DND-41 (cell line): ENCODE results near the gene GPATCH2L.

Experiments used
- ATAC-seq: fragments of 200-7000 bp; cut with Tn5 transposase; 3 replicates; pipeline ENCODE4 v1.9.1; 2021; ENCODE audit warnings: low read depth; ENCODE audit not compliant: insufficient read depth
- DNase-seq: peaks from one replicate; pipeline ENCODE4 v3.0.0-alpha.2; 2020
- H2AFZ ChIP-seq: 2 replicates; pipeline ENCODE4 v1.6.0; 2012; ENCODE audit warnings: low read depth, low read length
- H3K27ac ChIP-seq: 2 replicates; pipeline ENCODE4 v1.5.1; 2012; ENCODE audit warnings: low read length, inconsistent platforms
- H3K27me3 ChIP-seq: fragments of 200-600 bp; sonication (generic); 2 replicates; pipeline ENCODE4 v1.6.0; 2012; ENCODE audit warnings: low read length, mild to moderate bottlenecking, inconsistent platforms; ENCODE audit not compliant: insufficient read depth, poor library complexity
- H3K36me3 ChIP-seq: 2 replicates; pipeline ENCODE4 v1.5.1; 2012; ENCODE audit warnings: low read length, inconsistent platforms; ENCODE audit not compliant: insufficient read depth
- H3K4me1 ChIP-seq: 2 replicates; pipeline ENCODE4 v1.5.1; 2012; ENCODE audit warnings: mild to moderate bottlenecking, low read length; ENCODE audit not compliant: insufficient read depth
- H3K4me2 ChIP-seq: 2 replicates; pipeline ENCODE4 v1.6.0; 2012; ENCODE audit warnings: mild to moderate bottlenecking, moderate library complexity, low read length, inconsistent platforms; ENCODE audit not compliant: insufficient read depth
- H3K4me3 ChIP-seq, 2 experiments: fragments of 200-600 bp in 1 of 2; shearing (Covaris generic) in 1 of 2; 2 replicates each; pipeline ENCODE4 v1.5.1; 2012 to 2016; ENCODE audit warnings: inconsistent platforms in 2 of 2, low read length in 2 of 2, mild to moderate bottlenecking in 2 of 2, low read depth in 1 of 2, moderate library complexity in 1 of 2
- H3K79me2 ChIP-seq: 2 replicates; pipeline ENCODE4 v1.6.0; 2012; ENCODE audit warnings: low read length, inconsistent platforms; ENCODE audit not compliant: insufficient read depth
- H3K9ac ChIP-seq: 2 replicates; pipeline ENCODE4 v1.6.0; 2012; ENCODE audit warnings: low read depth, mild to moderate bottlenecking, inconsistent platforms, low read length, moderate library complexity
- H3K9me3 ChIP-seq: 2 replicates; pipeline ENCODE4 v1.5.1; 2012; ENCODE audit warnings: low read length, moderate library complexity, mild to moderate bottlenecking, inconsistent platforms; ENCODE audit not compliant: insufficient read depth, severe bottlenecking
- H4K20me1 ChIP-seq: 2 replicates; pipeline ENCODE4 v1.6.0; 2012; ENCODE audit warnings: low read length; ENCODE audit not compliant: insufficient read depth
- CTCF ChIP-seq: IDR thresholded peaks from 2 replicates; pipeline ENCODE4 v1.5.1; 2012; ENCODE audit warnings: borderline replicate concordance, low read length, moderate library complexity, mild to moderate bottlenecking; ENCODE audit not compliant: poor library complexity, severe bottlenecking; ENCODE audit errors: extremely low read depth
- EZH2 ChIP-seq: IDR thresholded peaks from 3 replicates; pipeline ENCODE4 v1.6.1; 2012; ENCODE audit warnings: borderline replicate concordance, low read depth, mild to moderate bottlenecking, moderate library complexity, low read length, inconsistent platforms; ENCODE audit not compliant: severe bottlenecking

Gene GPATCH2L

GRCh38 chr14:76257111-76257803 lies 105.5 kb downstream of the GPATCH2L start:
- Histone ChIP-seq H3K4me3 (no peak overlapping the region), H3K27ac (no peak overlapping the region), H3K36me3 (no peaks in the 10 kb centered on the region), H3K79me2 (no peaks in the 10 kb centered on the region), H3K4me1 (no peaks in the 10 kb centered on the region), H3K9ac (no peak overlapping the region), H3K9me3 (no peaks in the 10 kb centered on the region), H2AFZ (no peak overlapping the region), H3K27me3 (no peaks in the 10 kb centered on the region), H3K4me2 (no peak overlapping the region), H4K20me1 (no peaks in the 10 kb centered on the region)
- TF ChIP-seq EZH2 = no peak
- no peak for TF ChIP-seq CTCF
- no peak for ATAC-seq
- no peak for DNase-seq

GRCh38 chr14:76257842-76258397 lies 106.2 kb downstream of the GPATCH2L start:
- no peak overlapping the region for H3K4me2 ChIP-seq
- H3K9me3 ChIP-seq = no peaks in the 10 kb centered on the region
- H3K4me1 ChIP-seq = no peaks in the 10 kb centered on the region
- ATAC-seq (no peak), DNase-seq (no peak)
- H3K4me3 ChIP-seq = no peak overlapping the region
- H3K36me3 ChIP-seq = no peaks in the 10 kb centered on the region
- H3K79me2 ChIP-seq = no peaks in the 10 kb centered on the region
- no peak overlapping the region for H3K9ac ChIP-seq
- H3K27me3 ChIP-seq = no peaks in the 10 kb centered on the region
- no peaks in the 10 kb centered on the region for H4K20me1 ChIP-seq
- TF ChIP-seq CTCF = no peak
- no peak for TF ChIP-seq EZH2
- H3K27ac ChIP-seq = no peak overlapping the region
- no peak overlapping the region for H2AFZ ChIP-seq

- Histone ChIP-seq H3K27ac (no peak overlapping the region), H3K4me2 (no peak overlapping the region), H3K79me2 (no peaks in the 10 kb centered on the region), H3K9ac (no peak overlapping the region), H3K4me3 (no peak overlapping the region), H3K4me1 (no peaks in the 10 kb centered on the region), H3K36me3 (no peaks in the 10 kb centered on the region), H3K9me3 (no peaks in the 10 kb centered on the region), H3K27me3 (no peaks in the 10 kb centered on the region), H2AFZ (no peak overlapping the region), H4K20me1 (no peaks in the 10 kb centered on the region)
- TF ChIP-seq CTCF (no peak), EZH2 (no peak)
- DNase-seq = no peak
- no peak for ATAC-seq
Observed at GRCh38 chr14:76259029-76259735, 107.5 kb downstream of the GPATCH2L start.
